Measurements from ENCODE around the gene ATP9A.

ATP9A gene

GRCh38 chr20:51607170-51607569 is 161.0 kb downstream of the ATP9A start:
- DNase-seq (ENCODE audit: low spot score) = no peak
- FAIRE-seq = no peak

- DNase-seq (ENCODE audit: low spot score) (no peak), FAIRE-seq (no peak)
Measured at GRCh38 chr20:51604851-51605250, 163.3 kb downstream of the ATP9A start.

GRCh38 chr20:51602131-51602530 is 166.1 kb downstream of the ATP9A start:
- FAIRE-seq (no peak), DNase-seq (ENCODE audit: low spot score) (no peak)

GRCh38 chr20:51600950-51601349 is 167.2 kb downstream of the ATP9A start:
- FAIRE-seq = no peak
- no peak for DNase-seq (ENCODE audit: low spot score)

- DNase-seq (ENCODE audit: low spot score) (no peak), FAIRE-seq (no peak)
Measured at GRCh38 chr20:51600016-51600420, 168.2 kb downstream of the ATP9A start.

GRCh38 chr20:51598556-51598955 is 169.6 kb downstream of the ATP9A start:
- no peak for DNase-seq (ENCODE audit: low spot score)
- FAIRE-seq = peak; percentile 81

GRCh38 chr20:51597389-51598231 is 170.6 kb downstream of the ATP9A start:
- no peak for FAIRE-seq
- no peak for DNase-seq (ENCODE audit: low spot score)

GRCh38 chr20:51596668-51597388 is 171.4 kb downstream of the ATP9A start:
- no peak for DNase-seq (ENCODE audit: low spot score)
- FAIRE-seq = no peak

- no peak for FAIRE-seq
- no peak for DNase-seq (ENCODE audit: low spot score)
Measured at GRCh38 chr20:51595744-51596143, 172.4 kb downstream of the ATP9A start.

GRCh38 chr20:51595058-51595532 is 173.1 kb downstream of the ATP9A start:
- FAIRE-seq (peak; percentile 79), DNase-seq (ENCODE audit: low spot score) (peak; percentile 93)

GRCh38 chr20:51594236-51595057 is 173.7 kb downstream of the ATP9A start:
- DNase-seq (ENCODE audit: low spot score) (no peak), FAIRE-seq (no peak)

- peak; percentile 81 for FAIRE-seq
Measured at GRCh38 chr20:51593584-51593983, 174.6 kb downstream of the ATP9A start.

GRCh38 chr20:51592564-51592963 is 175.6 kb downstream of the ATP9A start:
- DNase-seq (ENCODE audit: low spot score) = no peak
- FAIRE-seq = no peak

More at GRCh38 chr20:51593584-51593983, 174.6 kb downstream of the ATP9A start:
- DNase-seq (ENCODE audit: low spot score) = no peak

- DNase-seq (ENCODE audit: low spot score) (no peak), FAIRE-seq (no peak)
Measured at GRCh38 chr20:51591871-51592270, 176.3 kb downstream of the ATP9A start.

GRCh38 chr20:51588762-51589161 is 179.4 kb downstream of the ATP9A start:
- FAIRE-seq (no peak), DNase-seq (ENCODE audit: low spot score) (no peak)

GRCh38 chr20:51587145-51587544 is 181.0 kb downstream of the ATP9A start:
- DNase-seq (ENCODE audit: low spot score) (no peak), FAIRE-seq (no peak)

GRCh38 chr20:51586005-51586440 is 182.2 kb downstream of the ATP9A start:
- DNase-seq (ENCODE audit: low spot score) = peak; percentile 94

GRCh38 chr20:51585148-51585547 is 183.0 kb downstream of the ATP9A start:
- DNase-seq (ENCODE audit: low spot score) (no peak), FAIRE-seq (no peak)

More at GRCh38 chr20:51586005-51586440, 182.2 kb downstream of the ATP9A start:
- FAIRE-seq = peak; percentile 90

GRCh38 chr20:51584737-51585136 is 183.5 kb downstream of the ATP9A start:
- no peak for DNase-seq (ENCODE audit: low spot score)
- no peak for FAIRE-seq

GRCh38 chr20:51584116-51584515 is 184.1 kb downstream of the ATP9A start:
- FAIRE-seq (peak; percentile 55), DNase-seq (ENCODE audit: low spot score) (peak; percentile 46)

- peak; percentile 53 for FAIRE-seq
- no peak for DNase-seq (ENCODE audit: low spot score)
Measured at GRCh38 chr20:51583499-51583898, 184.7 kb downstream of the ATP9A start.
